ENCODE results near the gene PTCD3.

The PTCD3 gene

GRCh38 chr2:86124683-86125082 is 18.6 kb downstream of the PTCD3 start:
- Histone ChIP-seq H3K36me3 (ENCODE audit: control insufficient read depth, insufficient read depth, low read length) (no peaks in the 10 kb centered on the region), H3K79me2 (no peaks in the 10 kb centered on the region), H2AFZ (no peak overlapping the region), H3K27me3 (ENCODE audit: control insufficient read depth, insufficient read depth, low read length) (no peaks in the 10 kb centered on the region), H3K4me1 (no peaks in the 10 kb centered on the region), H3K27ac (no peak overlapping the region), H3K9me3 (ENCODE audit: control insufficient read depth, low read length) (no peaks in the 10 kb centered on the region), H3K9ac (no peak overlapping the region), H3K4me2 (ENCODE audit: low read length) (no peak overlapping the region), H3K4me3 (ENCODE audit: low read depth, low read length) (no peak overlapping the region)
- no peak for TF ChIP-seq CTCF (IDR thresholded peaks at IDR 0.05)

GRCh38 chr2:86134709-86135108 is 28.7 kb downstream of the PTCD3 start:
- Histone ChIP-seq H3K27ac (no peak overlapping the region), H3K4me3 (ENCODE audit: low read depth, low read length) (no peak overlapping the region), H3K4me2 (ENCODE audit: low read length) (peak overlapping the region; percentile 23), H3K9ac (no peak overlapping the region), H3K27me3 (ENCODE audit: control insufficient read depth, insufficient read depth, low read length) (no peaks in the 10 kb centered on the region), H3K4me1 (peaks cover 4% of the 10 kb centered on the region), H3K79me2 (no peaks in the 10 kb centered on the region), H3K36me3 (ENCODE audit: control insufficient read depth, insufficient read depth, low read length) (no peaks in the 10 kb centered on the region), H2AFZ (no peak overlapping the region), H3K9me3 (ENCODE audit: control insufficient read depth, low read length) (no peaks in the 10 kb centered on the region)
- TF ChIP-seq CTCF (IDR thresholded peaks at IDR 0.05) = no peak

- no peak overlapping the region for H2AFZ ChIP-seq
- no peak overlapping the region for H3K4me2 ChIP-seq (ENCODE audit: low read length)
- H3K27me3 ChIP-seq (ENCODE audit: control insufficient read depth, insufficient read depth, low read length) = no peaks in the 10 kb centered on the region
- H3K27ac ChIP-seq = no peak overlapping the region
- H3K36me3 ChIP-seq (ENCODE audit: control insufficient read depth, insufficient read depth, low read length) = no peaks in the 10 kb centered on the region
- peaks cover 4% of the 10 kb centered on the region for H3K4me1 ChIP-seq
- no peak for TF ChIP-seq CTCF (IDR thresholded peaks at IDR 0.05)
- no peak overlapping the region for H3K4me3 ChIP-seq (ENCODE audit: low read depth, low read length)
- no peaks in the 10 kb centered on the region for H3K79me2 ChIP-seq
- H3K9ac ChIP-seq = no peak overlapping the region
- H3K9me3 ChIP-seq (ENCODE audit: control insufficient read depth, low read length) = no peaks in the 10 kb centered on the region
These were observed 29.6 kb downstream of the PTCD3 start for GRCh38 chr2:86135653-86136052.

GRCh38 chr2:86136141-86136540 is 30.1 kb downstream of the PTCD3 start:
- TF ChIP-seq CTCF (IDR thresholded peaks at IDR 0.05) = no peak
- no peak overlapping the region for H2AFZ ChIP-seq
- H3K4me3 ChIP-seq (ENCODE audit: low read depth, low read length) = no peak overlapping the region
- H3K4me1 ChIP-seq = peaks cover 4% of the 10 kb centered on the region
- no peaks in the 10 kb centered on the region for H3K79me2 ChIP-seq
- no peak overlapping the region for H3K4me2 ChIP-seq (ENCODE audit: low read length)
- no peaks in the 10 kb centered on the region for H3K36me3 ChIP-seq (ENCODE audit: control insufficient read depth, insufficient read depth, low read length)
- no peak overlapping the region for H3K27ac ChIP-seq
- no peaks in the 10 kb centered on the region for H3K9me3 ChIP-seq (ENCODE audit: control insufficient read depth, low read length)
- no peaks in the 10 kb centered on the region for H3K27me3 ChIP-seq (ENCODE audit: control insufficient read depth, insufficient read depth, low read length)
- no peak overlapping the region for H3K9ac ChIP-seq

GRCh38 chr2:86138736-86139625 is 32.9 kb downstream of the PTCD3 start:
- Histone ChIP-seq H3K27me3 (ENCODE audit: control insufficient read depth, insufficient read depth, low read length) (no peaks in the 10 kb centered on the region), H3K4me1 (peaks cover 4% of the 10 kb centered on the region), H3K27ac (no peak overlapping the region), H3K4me2 (ENCODE audit: low read length) (no peak overlapping the region), H3K9ac (no peak overlapping the region), H2AFZ (no peak overlapping the region), H3K9me3 (ENCODE audit: control insufficient read depth, low read length) (no peaks in the 10 kb centered on the region), H3K36me3 (ENCODE audit: control insufficient read depth, insufficient read depth, low read length) (no peaks in the 10 kb centered on the region), H3K4me3 (ENCODE audit: low read depth, low read length) (no peak overlapping the region), H3K79me2 (no peaks in the 10 kb centered on the region)
- no peak for TF ChIP-seq CTCF (IDR thresholded peaks at IDR 0.05)
